Measurements from ENCODE around the gene CYP24A1. TPM values are rescaled to one million over a fixed set of nuclear protein-coding genes. Genes with fewer than 3 reads are reported as not detected.

CYP24A1 gene
- total RNA-seq, 1 donor from 2014 or later, result 23.6 TPM

DNA sequence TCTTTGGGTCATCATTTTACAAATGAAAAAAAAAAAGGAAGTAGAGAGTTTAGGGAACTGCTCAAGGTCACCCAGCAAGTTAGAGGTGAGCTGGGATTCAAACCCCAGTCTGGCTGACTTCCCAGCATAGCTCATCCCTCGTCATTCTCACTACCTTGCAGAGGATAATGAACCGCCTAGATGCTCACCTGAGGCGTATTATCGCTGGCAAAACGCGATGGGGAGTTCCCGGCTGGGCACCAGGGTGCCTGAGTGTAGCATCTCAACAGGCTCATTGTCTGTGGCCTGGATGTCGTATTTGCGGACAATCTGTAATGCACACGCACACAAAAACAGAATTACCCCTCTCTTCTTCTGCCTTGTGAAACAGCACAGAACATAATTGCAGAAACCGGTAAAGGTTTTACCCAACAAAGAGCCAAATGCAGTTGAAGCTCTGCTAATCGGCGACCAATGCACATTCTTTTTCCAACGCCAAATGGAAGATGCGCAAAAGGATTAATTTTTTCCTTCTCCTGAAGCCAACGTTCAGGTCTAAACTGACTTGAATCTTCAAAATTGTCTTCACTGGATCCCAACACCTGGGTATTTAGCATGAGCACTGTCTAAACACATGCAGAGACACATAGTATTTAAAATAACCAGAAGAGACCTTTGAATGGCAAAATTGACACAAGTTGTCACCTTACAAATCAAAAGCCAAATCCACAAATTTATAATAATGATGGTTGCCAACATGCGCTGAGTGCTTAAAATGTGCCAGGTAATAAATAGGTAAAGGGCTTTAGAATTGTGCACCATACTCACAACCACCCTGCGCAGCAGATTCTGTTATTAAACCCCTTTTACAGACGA, 16.6 kb downstream of the CYP24A1 start:
- no peak for DNase-seq (ENCODE audit: low spot score in 2 of 2, unreplicated experiment in 2 of 2)
- TF ChIP-seq, protein P1, sequence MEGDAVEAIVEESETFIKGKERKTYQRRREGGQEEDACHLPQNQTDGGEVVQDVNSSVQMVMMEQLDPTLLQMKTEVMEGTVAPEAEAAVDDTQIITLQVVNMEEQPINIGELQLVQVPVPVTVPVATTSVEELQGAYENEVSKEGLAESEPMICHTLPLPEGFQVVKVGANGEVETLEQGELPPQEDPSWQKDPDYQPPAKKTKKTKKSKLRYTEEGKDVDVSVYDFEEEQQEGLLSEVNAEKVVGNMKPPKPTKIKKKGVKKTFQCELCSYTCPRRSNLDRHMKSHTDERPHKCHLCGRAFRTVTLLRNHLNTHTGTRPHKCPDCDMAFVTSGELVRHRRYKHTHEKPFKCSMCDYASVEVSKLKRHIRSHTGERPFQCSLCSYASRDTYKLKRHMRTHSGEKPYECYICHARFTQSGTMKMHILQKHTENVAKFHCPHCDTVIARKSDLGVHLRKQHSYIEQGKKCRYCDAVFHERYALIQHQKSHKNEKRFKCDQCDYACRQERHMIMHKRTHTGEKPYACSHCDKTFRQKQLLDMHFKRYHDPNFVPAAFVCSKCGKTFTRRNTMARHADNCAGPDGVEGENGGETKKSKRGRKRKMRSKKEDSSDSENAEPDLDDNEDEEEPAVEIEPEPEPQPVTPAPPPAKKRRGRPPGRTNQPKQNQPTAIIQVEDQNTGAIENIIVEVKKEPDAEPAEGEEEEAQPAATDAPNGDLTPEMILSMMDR (IDR thresholded peaks at IDR 0.05; ENCODE audit: unreplicated experiment), result no peak
- peaks cover 2% of the 10 kb centered on the region for H3K27me3 Mint-ChIP-seq (ENCODE audit: low read depth)
- H3K9me3 Mint-ChIP-seq, result no peaks in the 10 kb centered on the region
- no peaks in the 10 kb centered on the region for H3K36me3 Mint-ChIP-seq
- no peaks in the 10 kb centered on the region for H3K4me1 Mint-ChIP-seq
- no peak overlapping the region for H3K4me3 Mint-ChIP-seq
- no peak overlapping the region for H3K27ac Mint-ChIP-seq

DNA sequence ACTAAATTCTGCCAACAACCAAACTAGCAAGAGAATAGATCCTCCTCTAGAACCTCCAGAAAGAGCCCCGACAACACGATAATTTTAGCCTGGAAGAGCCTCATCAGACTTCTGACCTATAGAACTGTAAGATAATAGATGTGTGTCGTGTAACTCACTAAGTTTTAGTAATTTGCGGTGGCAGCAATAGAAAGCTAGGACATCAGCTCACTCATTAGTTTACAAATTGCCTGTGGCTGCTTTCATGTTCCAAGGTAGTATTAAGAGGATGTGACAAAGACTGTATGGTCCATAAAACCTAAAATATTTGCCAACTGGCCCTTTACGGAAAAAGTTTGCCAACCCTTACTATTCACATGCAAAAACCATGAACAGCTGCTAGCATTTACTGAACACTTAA, 17.3 kb downstream of the CYP24A1 start:
- H3K27me3 Mint-ChIP-seq (ENCODE audit: low read depth), result peaks cover 2% of the 10 kb centered on the region
- H3K4me1 Mint-ChIP-seq, result no peaks in the 10 kb centered on the region
- TF ChIP-seq, protein P1 (IDR thresholded peaks at IDR 0.05; ENCODE audit: unreplicated experiment), result no peak
- H3K36me3 Mint-ChIP-seq, result no peaks in the 10 kb centered on the region
- H3K9me3 Mint-ChIP-seq, result no peaks in the 10 kb centered on the region
- H3K27ac Mint-ChIP-seq, result no peak overlapping the region
- H3K4me3 Mint-ChIP-seq, result no peak overlapping the region
- no peak for DNase-seq (ENCODE audit: low spot score in 2 of 2, unreplicated experiment in 2 of 2)

DNA sequence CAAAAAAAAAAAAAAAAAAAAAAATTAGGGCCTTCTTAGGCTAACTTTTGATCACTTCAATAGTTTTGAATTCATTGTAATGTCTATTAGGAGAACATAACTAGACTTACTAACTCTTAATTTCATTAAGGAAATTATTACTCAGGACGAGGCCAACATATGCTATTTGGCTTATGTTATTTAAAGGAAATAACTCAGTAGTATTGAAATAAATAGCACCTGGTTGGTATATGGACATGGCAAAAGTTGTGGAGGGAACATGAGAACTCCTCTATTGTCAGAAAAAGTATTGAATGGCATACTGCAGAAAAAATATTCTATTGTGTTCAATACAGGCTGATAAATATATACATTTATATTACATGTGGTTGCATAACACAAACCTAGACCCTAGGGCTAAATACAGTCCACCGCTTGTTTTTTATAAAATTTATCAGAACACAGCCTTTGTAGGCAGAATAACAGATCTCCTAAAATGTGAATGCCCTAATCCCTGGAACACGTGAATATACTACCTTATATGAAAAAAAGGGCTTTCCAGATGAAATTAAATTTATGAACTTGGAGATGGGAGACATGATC, 18.0 kb downstream of the CYP24A1 start:
- Mint-ChIP-seq H3K27ac (no peak overlapping the region), H3K36me3 (no peaks in the 10 kb centered on the region), H3K4me1 (no peaks in the 10 kb centered on the region), H3K9me3 (no peaks in the 10 kb centered on the region), H3K4me3 (no peak overlapping the region), H3K27me3 (ENCODE audit: low read depth) (peaks cover 2% of the 10 kb centered on the region)
- TF ChIP-seq, protein P1 (IDR thresholded peaks at IDR 0.05; ENCODE audit: unreplicated experiment), result no peak
- no peak for DNase-seq (ENCODE audit: low spot score in 2 of 2, unreplicated experiment in 2 of 2)

DNA sequence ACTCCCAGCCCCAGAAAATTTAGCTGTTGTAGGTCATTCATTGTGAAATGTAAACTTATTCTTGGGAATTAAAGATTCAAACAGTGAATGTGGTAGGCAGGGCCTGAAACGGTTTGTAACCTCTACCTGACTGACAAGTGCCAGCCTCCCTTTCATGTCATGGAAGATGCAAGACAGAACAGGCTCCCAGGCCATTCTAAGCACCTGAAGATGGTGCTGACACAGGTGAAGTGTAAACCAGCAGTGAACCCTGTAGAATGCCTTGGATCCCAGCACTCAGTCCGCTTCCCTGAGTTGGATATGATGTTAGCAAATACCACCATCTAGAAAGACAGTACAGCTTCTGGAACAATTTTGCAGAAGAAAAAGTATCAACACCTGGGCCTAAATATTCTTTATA, 19.3 kb downstream of the CYP24A1 start:
- Mint-ChIP-seq H3K9me3 (no peaks in the 10 kb centered on the region), H3K4me3 (no peak overlapping the region), H3K27ac (no peak overlapping the region), H3K4me1 (peaks cover under 1% of the 10 kb centered on the region), H3K27me3 (ENCODE audit: low read depth) (peaks cover 2% of the 10 kb centered on the region), H3K36me3 (no peaks in the 10 kb centered on the region)
- TF ChIP-seq, protein P1 (IDR thresholded peaks at IDR 0.05; ENCODE audit: unreplicated experiment), result no peak
- no peak for DNase-seq (ENCODE audit: low spot score in 2 of 2, unreplicated experiment in 2 of 2)

DNA sequence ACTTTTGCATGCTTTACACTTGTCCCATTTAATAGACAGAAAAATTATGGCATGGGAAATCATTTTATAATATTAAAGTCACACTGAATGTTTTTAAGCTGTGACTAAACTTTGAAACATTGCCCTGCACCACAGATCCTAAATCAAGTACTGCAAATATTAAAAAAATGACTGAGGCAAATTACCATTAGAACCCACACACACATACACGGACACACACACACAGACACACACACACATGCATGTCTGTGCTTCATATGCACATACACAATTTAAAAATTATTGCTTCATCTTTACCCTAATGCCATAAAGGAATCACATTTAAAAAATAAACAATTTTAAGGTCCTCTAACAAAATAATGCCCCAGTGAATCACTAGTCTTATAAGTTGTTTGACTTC, 19.9 kb downstream of the CYP24A1 start:
- H3K36me3 Mint-ChIP-seq, result no peaks in the 10 kb centered on the region
- no peak for DNase-seq (ENCODE audit: low spot score in 2 of 2, unreplicated experiment in 2 of 2)
- peaks cover 2% of the 10 kb centered on the region for H3K27me3 Mint-ChIP-seq (ENCODE audit: low read depth)
- no peaks in the 10 kb centered on the region for H3K9me3 Mint-ChIP-seq
- H3K4me3 Mint-ChIP-seq, result no peak overlapping the region
- TF ChIP-seq, protein P1 (IDR thresholded peaks at IDR 0.05; ENCODE audit: unreplicated experiment), result no peak
- peaks cover 7% of the 10 kb centered on the region for H3K4me1 Mint-ChIP-seq
- H3K27ac Mint-ChIP-seq, result no peak overlapping the region
